ENCODE data around the gene XPO4. TPM values are rescaled to one million over a fixed set of nuclear protein-coding genes. Genes with fewer than 3 reads are reported as not detected.
"Not testable (repeated sequence)": the region's sequence is repeated elsewhere in the genome, so short reads cannot be mapped to it uniquely, and the experiment has no call there.

Gene XPO4
- total RNA-seq, 1 experiment from 2014 or later = 36.3 TPM

- no peaks in the 10 kb centered on the region for H3K4me1 ChIP-seq (ENCODE audit: low read length)
- no peaks in the 10 kb centered on the region for H3K79me2 ChIP-seq (ENCODE audit: low read length)
- DNase-seq = no peak
- no peaks in the 10 kb centered on the region for H3K9me3 ChIP-seq (ENCODE audit: low read length)
- H3K9me2 ChIP-seq (replicated peaks; ENCODE audit: insufficient read depth, low read length) = no peaks in the 10 kb centered on the region
- H3K36me3 ChIP-seq (ENCODE audit: insufficient read depth, low read length) = no peaks in the 10 kb centered on the region
- H3K4me3 ChIP-seq (ENCODE audit: low read length) = no peak overlapping the region
- no peak overlapping the region for H3K9ac ChIP-seq (ENCODE audit: low read length)
- H3K27ac ChIP-seq (ENCODE audit: low read length) = no peak overlapping the region
- no peaks in the 10 kb centered on the region for H4K20me1 ChIP-seq (ENCODE audit: insufficient read depth, low read depth, low read length)
- H3K27me3 ChIP-seq (ENCODE audit: low read length) = no peaks in the 10 kb centered on the region
- H2AFZ ChIP-seq (ENCODE audit: low read length) = no peak overlapping the region
- no peak overlapping the region for H3K4me2 ChIP-seq (ENCODE audit: low read depth, low read length, poor library complexity, severe bottlenecking)
These were observed 25.2 kb upstream of the XPO4 start for GRCh38 chr13:20927596-20928257.

DNA sequence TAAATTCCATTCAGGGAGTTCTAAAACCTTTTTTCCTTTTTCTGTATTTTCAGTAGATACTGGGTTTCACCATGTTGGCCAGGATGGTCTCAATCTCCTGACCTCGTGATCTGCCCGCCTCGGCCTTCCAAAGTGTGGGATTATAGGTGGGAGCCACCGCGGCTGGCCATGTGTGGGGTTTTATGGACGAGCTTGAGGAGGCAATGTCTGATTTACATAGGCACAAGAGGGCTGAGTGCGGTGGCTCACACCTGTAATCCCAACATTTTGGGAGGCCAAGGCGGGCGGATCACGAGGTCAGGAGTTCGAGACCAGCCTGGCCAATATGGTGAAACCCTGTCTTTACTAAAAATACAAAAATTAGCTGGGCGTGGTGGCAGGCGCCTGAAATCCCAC, 22.8 kb upstream of the XPO4 start:
- not testable (repeated sequence) for H3K4me2 ChIP-seq (ENCODE audit: low read depth, low read length, poor library complexity, severe bottlenecking); H3K4me3 ChIP-seq (ENCODE audit: low read length); DNase-seq; H3K27ac ChIP-seq (ENCODE audit: low read length); H3K36me3 ChIP-seq (ENCODE audit: insufficient read depth, low read length); H2AFZ ChIP-seq (ENCODE audit: low read length); H4K20me1 ChIP-seq (ENCODE audit: insufficient read depth, low read depth, low read length); H3K9ac ChIP-seq (ENCODE audit: low read length); H3K9me2 ChIP-seq (replicated peaks; ENCODE audit: insufficient read depth, low read length); H3K79me2 ChIP-seq (ENCODE audit: low read length); H3K4me1 ChIP-seq (ENCODE audit: low read length); H3K9me3 ChIP-seq (ENCODE audit: low read length); H3K27me3 ChIP-seq (ENCODE audit: low read length)

DNA sequence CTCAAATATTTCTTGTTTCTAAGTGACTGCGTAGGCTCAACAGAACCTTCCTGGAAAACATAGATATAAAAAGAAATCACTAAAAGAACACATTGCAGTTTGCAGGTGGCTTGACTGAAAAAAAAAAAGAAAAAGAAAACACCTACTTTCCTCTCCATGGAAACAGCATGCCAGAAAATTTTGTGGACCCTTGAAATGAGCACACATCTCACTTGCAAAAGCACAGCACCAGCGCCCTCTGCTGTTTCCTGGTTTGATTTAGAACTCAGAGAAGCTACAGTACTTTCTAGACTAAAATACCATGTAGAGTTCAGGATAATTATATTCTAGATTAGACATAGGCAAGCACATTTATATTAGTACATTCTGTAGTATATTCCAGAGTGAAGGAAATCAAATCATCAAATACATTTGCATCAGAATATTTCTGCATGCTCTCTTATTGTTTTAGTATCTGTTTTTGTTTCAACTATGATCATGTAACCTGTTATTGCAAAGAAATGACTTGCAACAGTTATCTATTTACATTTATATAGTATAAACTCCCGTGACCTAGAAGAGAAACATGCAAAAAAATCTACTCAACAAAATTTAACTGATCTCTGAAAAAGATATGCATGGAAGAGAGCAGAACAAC, 22.3 kb upstream of the XPO4 start:
- DNase-seq = peak; percentile 89
- H3K27me3 ChIP-seq (ENCODE audit: low read length) = no peaks in the 10 kb centered on the region
- H3K36me3 ChIP-seq (ENCODE audit: insufficient read depth, low read length) = no peaks in the 10 kb centered on the region
- no peaks in the 10 kb centered on the region for H3K9me2 ChIP-seq (replicated peaks; ENCODE audit: insufficient read depth, low read length)
- no peak overlapping the region for H3K9ac ChIP-seq (ENCODE audit: low read length)
- H3K4me3 ChIP-seq (ENCODE audit: low read length) = no peak overlapping the region
- H3K9me3 ChIP-seq (ENCODE audit: low read length) = no peaks in the 10 kb centered on the region
- H2AFZ ChIP-seq (ENCODE audit: low read length) = no peak overlapping the region
- no peaks in the 10 kb centered on the region for H3K4me1 ChIP-seq (ENCODE audit: low read length)
- H3K79me2 ChIP-seq (ENCODE audit: low read length) = no peaks in the 10 kb centered on the region
- H3K27ac ChIP-seq (ENCODE audit: low read length) = no peak overlapping the region
- H4K20me1 ChIP-seq (ENCODE audit: insufficient read depth, low read depth, low read length) = no peaks in the 10 kb centered on the region
- no peak overlapping the region for H3K4me2 ChIP-seq (ENCODE audit: low read depth, low read length, poor library complexity, severe bottlenecking)

DNA sequence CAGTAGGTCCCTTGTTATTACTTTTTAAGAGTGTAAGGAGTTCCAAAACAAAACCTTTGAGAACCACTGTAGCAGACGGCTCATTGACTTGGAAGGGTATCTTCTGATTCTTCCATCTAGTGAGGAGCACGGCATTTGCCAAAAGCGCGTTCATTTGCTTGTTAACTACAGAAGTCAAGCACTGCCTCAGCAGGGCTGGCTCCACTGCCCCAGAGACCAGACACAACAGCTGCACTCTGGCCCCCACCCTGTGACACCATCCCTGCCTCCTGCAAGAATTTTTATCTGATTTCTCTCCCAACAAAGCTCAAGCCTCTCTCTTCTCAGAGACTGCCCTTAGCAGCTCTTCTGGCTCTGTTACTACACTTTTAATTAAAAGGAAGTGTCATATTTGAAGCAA, 20.7 kb upstream of the XPO4 start:
- Histone ChIP-seq H3K9ac (ENCODE audit: low read length) (no peak overlapping the region), H3K9me2 (replicated peaks; ENCODE audit: insufficient read depth, low read length) (no peaks in the 10 kb centered on the region), H3K4me2 (ENCODE audit: low read depth, low read length, poor library complexity, severe bottlenecking) (no peak overlapping the region), H3K9me3 (ENCODE audit: low read length) (no peaks in the 10 kb centered on the region), H3K79me2 (ENCODE audit: low read length) (no peaks in the 10 kb centered on the region), H3K4me3 (ENCODE audit: low read length) (no peak overlapping the region), H3K36me3 (ENCODE audit: insufficient read depth, low read length) (no peaks in the 10 kb centered on the region), H2AFZ (ENCODE audit: low read length) (no peak overlapping the region), H3K27me3 (ENCODE audit: low read length) (no peaks in the 10 kb centered on the region), H3K27ac (ENCODE audit: low read length) (no peak overlapping the region), H4K20me1 (ENCODE audit: insufficient read depth, low read depth, low read length) (no peaks in the 10 kb centered on the region), H3K4me1 (ENCODE audit: low read length) (no peaks in the 10 kb centered on the region)
- no peak for DNase-seq

- no peaks in the 10 kb centered on the region for H3K9me3 ChIP-seq (ENCODE audit: low read length)
- H3K4me2 ChIP-seq (ENCODE audit: low read depth, low read length, poor library complexity, severe bottlenecking) = no peak overlapping the region
- H3K9ac ChIP-seq (ENCODE audit: low read length) = no peak overlapping the region
- no peak overlapping the region for H3K27ac ChIP-seq (ENCODE audit: low read length)
- H3K36me3 ChIP-seq (ENCODE audit: insufficient read depth, low read length) = no peaks in the 10 kb centered on the region
- no peak overlapping the region for H2AFZ ChIP-seq (ENCODE audit: low read length)
- H3K79me2 ChIP-seq (ENCODE audit: low read length) = no peaks in the 10 kb centered on the region
- no peaks in the 10 kb centered on the region for H4K20me1 ChIP-seq (ENCODE audit: insufficient read depth, low read depth, low read length)
- no peaks in the 10 kb centered on the region for H3K9me2 ChIP-seq (replicated peaks; ENCODE audit: insufficient read depth, low read length)
- no peak overlapping the region for H3K4me3 ChIP-seq (ENCODE audit: low read length)
- no peaks in the 10 kb centered on the region for H3K27me3 ChIP-seq (ENCODE audit: low read length)
- no peaks in the 10 kb centered on the region for H3K4me1 ChIP-seq (ENCODE audit: low read length)
- no peak for DNase-seq
These were observed 19.0 kb upstream of the XPO4 start for GRCh38 chr13:20921572-20921971.

DNA sequence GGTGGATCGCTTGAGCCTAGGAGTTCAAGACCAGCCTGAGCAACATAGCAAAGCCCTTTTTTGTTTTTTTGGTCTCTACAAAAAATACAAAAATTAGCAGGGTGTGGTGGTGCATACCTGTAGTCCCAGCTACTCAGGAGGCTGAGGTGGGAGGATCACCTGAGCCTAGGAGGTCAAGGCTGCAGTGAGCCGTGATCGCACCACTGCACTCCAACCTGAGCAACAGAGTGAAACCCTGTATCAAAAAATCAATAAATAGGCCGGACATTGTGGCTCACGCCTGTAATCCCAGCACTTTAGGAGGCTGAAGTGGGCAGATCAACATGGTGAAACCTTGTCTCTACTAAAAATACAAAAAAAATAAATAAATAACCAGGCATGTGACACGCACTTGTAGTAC, 13.1 kb upstream of the XPO4 start:
- H3K27me3 ChIP-seq (ENCODE audit: low read length); H3K9me2 ChIP-seq (replicated peaks; ENCODE audit: insufficient read depth, low read length); H3K27ac ChIP-seq (ENCODE audit: low read length); H3K79me2 ChIP-seq (ENCODE audit: low read length); H3K36me3 ChIP-seq (ENCODE audit: insufficient read depth, low read length); H4K20me1 ChIP-seq (ENCODE audit: insufficient read depth, low read depth, low read length); H2AFZ ChIP-seq (ENCODE audit: low read length); H3K9ac ChIP-seq (ENCODE audit: low read length); H3K4me1 ChIP-seq (ENCODE audit: low read length); DNase-seq; H3K4me2 ChIP-seq (ENCODE audit: low read depth, low read length, poor library complexity, severe bottlenecking); H3K4me3 ChIP-seq (ENCODE audit: low read length); H3K9me3 ChIP-seq (ENCODE audit: low read length): not testable (repeated sequence)

DNA sequence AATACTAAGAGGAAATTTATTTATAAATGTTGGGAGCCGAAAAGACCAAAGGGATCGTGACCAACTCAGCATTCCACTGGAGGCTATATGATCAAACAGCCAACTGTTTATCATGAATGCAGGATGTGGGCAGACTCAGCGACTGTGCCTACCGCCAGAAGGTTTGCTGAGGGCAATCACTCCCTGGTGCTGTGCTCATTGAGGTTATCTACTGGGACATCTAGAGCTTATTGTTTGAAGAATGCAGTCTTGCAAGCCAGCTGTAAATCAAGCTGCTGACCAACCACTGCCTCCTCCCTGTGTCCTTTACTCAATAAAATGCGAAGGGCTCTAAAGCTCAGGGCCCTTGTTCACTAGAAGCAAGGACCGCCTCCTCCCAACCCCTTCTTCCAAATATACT, 8.5 kb upstream of the XPO4 start:
- H4K20me1 ChIP-seq (ENCODE audit: insufficient read depth, low read depth, low read length) = no peaks in the 10 kb centered on the region
- no peak overlapping the region for H3K27ac ChIP-seq (ENCODE audit: low read length)
- no peak overlapping the region for H3K4me2 ChIP-seq (ENCODE audit: low read depth, low read length, poor library complexity, severe bottlenecking)
- no peaks in the 10 kb centered on the region for H3K79me2 ChIP-seq (ENCODE audit: low read length)
- no peaks in the 10 kb centered on the region for H3K9me3 ChIP-seq (ENCODE audit: low read length)
- no peaks in the 10 kb centered on the region for H3K9me2 ChIP-seq (replicated peaks; ENCODE audit: insufficient read depth, low read length)
- DNase-seq = no peak
- no peaks in the 10 kb centered on the region for H3K4me1 ChIP-seq (ENCODE audit: low read length)
- no peaks in the 10 kb centered on the region for H3K36me3 ChIP-seq (ENCODE audit: insufficient read depth, low read length)
- H2AFZ ChIP-seq (ENCODE audit: low read length) = no peak overlapping the region
- no peak overlapping the region for H3K9ac ChIP-seq (ENCODE audit: low read length)
- H3K4me3 ChIP-seq (ENCODE audit: low read length) = no peak overlapping the region
- H3K27me3 ChIP-seq (ENCODE audit: low read length) = no peaks in the 10 kb centered on the region

- Histone ChIP-seq H3K9me3 (ENCODE audit: low read length) (no peaks in the 10 kb centered on the region), H3K36me3 (ENCODE audit: insufficient read depth, low read length) (no peaks in the 10 kb centered on the region), H3K9ac (ENCODE audit: low read length) (no peak overlapping the region), H3K4me2 (ENCODE audit: low read depth, low read length, poor library complexity, severe bottlenecking) (no peak overlapping the region), H3K4me1 (ENCODE audit: low read length) (no peaks in the 10 kb centered on the region), H2AFZ (ENCODE audit: low read length) (no peak overlapping the region), H3K9me2 (replicated peaks; ENCODE audit: insufficient read depth, low read length) (no peaks in the 10 kb centered on the region), H3K79me2 (ENCODE audit: low read length) (no peaks in the 10 kb centered on the region), H3K27me3 (ENCODE audit: low read length) (no peaks in the 10 kb centered on the region), H4K20me1 (ENCODE audit: insufficient read depth, low read depth, low read length) (no peaks in the 10 kb centered on the region), H3K4me3 (ENCODE audit: low read length) (no peak overlapping the region), H3K27ac (ENCODE audit: low read length) (no peak overlapping the region)
- DNase-seq = no peak
These were observed 6.4 kb upstream of the XPO4 start for GRCh38 chr13:20908714-20909497.

Measured in Karpas-422 (cell line).